CD14-positive monocyte (primary cell): ENCODE measurements around the gene ITIH3. TPM values are rescaled to one million over a fixed set of nuclear protein-coding genes. Genes with fewer than 3 reads are reported as not detected.

Experiments
- DNase-seq, 3 donors: peaks; one replicate each; pipeline ENCODE4 v3.0.0-alpha.2; 2011 to 2022
- H2AFZ ChIP-seq: 2 replicates; pipeline ENCODE4 v1.6.0; 2012; ENCODE audit warnings: mild to moderate bottlenecking, low read depth, low read length, inconsistent platforms; ENCODE audit not compliant: insufficient read depth, poor library complexity, severe bottlenecking
- H3K27ac ChIP-seq, 2 donors: 1 replicate in 1 of 2; 2 replicates in 1 of 2; pipeline ENCODE4 v1.5.1; 2012 to 2013; ENCODE audit warnings: low read length in 2 of 2, control low read depth in 1 of 2, inconsistent platforms in 1 of 2, low read depth in 1 of 2, mild to moderate bottlenecking in 1 of 2
- H3K27me3 ChIP-seq, 2 donors: one replicate each; pipeline versions ENCODE4 v1.6.0 to v1.6.1; 2011 to 2013; ENCODE audit warnings: low read length in 2 of 2; ENCODE audit not compliant: control insufficient read depth in 2 of 2, insufficient read depth in 2 of 2
- H3K36me3 ChIP-seq, 2 donors: replicated peaks in 1 of 2; 1 replicate in 1 of 2; 2 replicates in 1 of 2; pipeline versions ENCODE4 v1.5.1 to v1.6.1; 2012 to 2013; ENCODE audit warnings: low read length in 2 of 2, control low read depth in 1 of 2, inconsistent platforms in 1 of 2, mild to moderate bottlenecking in 1 of 2; ENCODE audit not compliant: insufficient read depth in 2 of 2, control insufficient read depth in 1 of 2
- H3K4me1 ChIP-seq, 2 donors: 1 replicate in 1 of 2; 2 replicates in 1 of 2; pipeline versions ENCODE4 v1.5.1 to v1.6.1; 2012 to 2013; ENCODE audit warnings: low read length in 2 of 2, control low read depth in 1 of 2, inconsistent platforms in 1 of 2, mild to moderate bottlenecking in 1 of 2, moderate library complexity in 1 of 2; ENCODE audit not compliant: insufficient read depth in 2 of 2, control insufficient read depth in 1 of 2
- H3K4me2 ChIP-seq: replicated peaks from 2 replicates; pipeline ENCODE3; 2012; ENCODE audit warnings: low read length, moderate library complexity, mild to moderate bottlenecking; ENCODE audit not compliant: poor library complexity, severe bottlenecking; ENCODE audit errors: extremely low read depth
- H3K4me3 ChIP-seq, 3 experiments: fragments of 200-600 bp in 1 of 3; sonication (generic) in 1 of 3; replicated peaks in 1 of 3; 1 replicate in 2 of 3; 2 replicates in 1 of 3; pipeline ENCODE4 v1.5.1; 2011 to 2013; ENCODE audit warnings: low read length in 3 of 3, mild to moderate bottlenecking in 3 of 3, control low read depth in 2 of 3, low read depth in 2 of 3, inconsistent platforms in 1 of 3, moderate library complexity in 1 of 3
- H3K79me2 ChIP-seq: 2 replicates; pipeline ENCODE4 v1.6.0; 2012; ENCODE audit warnings: mild to moderate bottlenecking, control low read depth, inconsistent platforms, low read length, moderate library complexity; ENCODE audit not compliant: insufficient read depth
- H3K9ac ChIP-seq: 2 replicates; pipeline ENCODE4 v1.6.0; 2017; ENCODE audit warnings: low read length, mild to moderate bottlenecking; ENCODE audit not compliant: insufficient read depth, poor library complexity, severe bottlenecking
- H3K9me3 ChIP-seq, 2 donors: replicated peaks in 1 of 2; 1 replicate in 1 of 2; 2 replicates in 1 of 2; pipeline versions ENCODE4 v1.5.1 to v1.6.1; 2012 to 2013; ENCODE audit warnings: low read length in 2 of 2, control low read depth in 1 of 2; ENCODE audit not compliant: control insufficient read depth in 1 of 2, insufficient read depth in 1 of 2
- H4K20me1 ChIP-seq: 2 replicates; pipeline ENCODE4 v1.6.0; 2012; ENCODE audit warnings: mild to moderate bottlenecking, low read length, control low read depth, moderate library complexity; ENCODE audit not compliant: insufficient read depth
- H3K27ac Mint-ChIP-seq, 7 donors: one replicate each; pipeline ENCODE4 v1.8.0; 2020; ENCODE audit warnings: mild to moderate bottlenecking in 7 of 7, mixed read lengths in 7 of 7, moderate library complexity in 6 of 7, inconsistent platforms in 2 of 7
- H3K27me3 Mint-ChIP-seq, 3 donors: one replicate each; pipeline ENCODE4 v1.8.0; 2021 to 2022; ENCODE audit warnings: low read depth in 3 of 3, mild to moderate bottlenecking in 3 of 3, mixed read lengths in 3 of 3, moderate library complexity in 3 of 3, inconsistent platforms in 1 of 3
- H3K36me3 Mint-ChIP-seq, 2 donors: one replicate each; pipeline ENCODE4 v1.8.0; 2020; ENCODE audit warnings: mixed read lengths in 2 of 2, inconsistent platforms in 1 of 2, mild to moderate bottlenecking in 1 of 2
- H3K4me1 Mint-ChIP-seq: one replicate; pipeline ENCODE4 v1.8.0; 2020; ENCODE audit warnings: mild to moderate bottlenecking, mixed read lengths
- H3K4me3 Mint-ChIP-seq, 2 donors: one replicate each; pipeline ENCODE4 v1.8.0; 2020; ENCODE audit warnings: mild to moderate bottlenecking in 2 of 2, mixed read lengths in 2 of 2, moderate library complexity in 1 of 2
- H3K9me3 Mint-ChIP-seq, 7 donors: one replicate each; pipeline ENCODE4 v1.8.0; 2020 to 2022; ENCODE audit warnings: mixed read lengths in 7 of 7, mild to moderate bottlenecking in 6 of 7, moderate library complexity in 6 of 7, inconsistent platforms in 2 of 7
- WGBS: methylation state at CpG from one replicate; pipeline ENCODE4 v1.1.5; 2013; ENCODE audit warnings: missing lambda C conversion rate; ENCODE audit not compliant: insufficient coverage; 5-methylcytosine and 5-hydroxymethylcytosine counted together
- intact Hi-C, 2 donors: fragments of 100-400 bp; cut with micrococcal nuclease; formaldehyde crosslinking; loops; one replicate each; pipeline versions ENCODE4 v1.15.0 to v1.15.1; 2023
- polyA plus RNA-seq, 3 donors: library from polyadenylated mRNA; depleted of rRNA in 1 of 3; unstranded in 2 of 3; stranded (reverse) in 1 of 3; fragments of 300-500 nt in 2 of 3; fragments of >200 nt in 1 of 3; fragmentation: Illumina TruSeq in 2 of 3; gene quantifications; 1 replicate in 2 of 3; 2 replicates in 1 of 3; pipeline ENCODE4 v1.2.3, GENCODE V29; 2012 to 2021
- TF ChIP-seq, protein P1 (sequence below): fragments of 200-600 bp; IDR thresholded peaks from one replicate; pipeline ENCODE4 v1.8.0; 2022; ENCODE audit warnings: antibody characterized with exemption, mild to moderate bottlenecking

Gene ITIH3
- polyA plus RNA-seq, 3 donors, result 0.07 TPM; not detected in 2

DNA sequence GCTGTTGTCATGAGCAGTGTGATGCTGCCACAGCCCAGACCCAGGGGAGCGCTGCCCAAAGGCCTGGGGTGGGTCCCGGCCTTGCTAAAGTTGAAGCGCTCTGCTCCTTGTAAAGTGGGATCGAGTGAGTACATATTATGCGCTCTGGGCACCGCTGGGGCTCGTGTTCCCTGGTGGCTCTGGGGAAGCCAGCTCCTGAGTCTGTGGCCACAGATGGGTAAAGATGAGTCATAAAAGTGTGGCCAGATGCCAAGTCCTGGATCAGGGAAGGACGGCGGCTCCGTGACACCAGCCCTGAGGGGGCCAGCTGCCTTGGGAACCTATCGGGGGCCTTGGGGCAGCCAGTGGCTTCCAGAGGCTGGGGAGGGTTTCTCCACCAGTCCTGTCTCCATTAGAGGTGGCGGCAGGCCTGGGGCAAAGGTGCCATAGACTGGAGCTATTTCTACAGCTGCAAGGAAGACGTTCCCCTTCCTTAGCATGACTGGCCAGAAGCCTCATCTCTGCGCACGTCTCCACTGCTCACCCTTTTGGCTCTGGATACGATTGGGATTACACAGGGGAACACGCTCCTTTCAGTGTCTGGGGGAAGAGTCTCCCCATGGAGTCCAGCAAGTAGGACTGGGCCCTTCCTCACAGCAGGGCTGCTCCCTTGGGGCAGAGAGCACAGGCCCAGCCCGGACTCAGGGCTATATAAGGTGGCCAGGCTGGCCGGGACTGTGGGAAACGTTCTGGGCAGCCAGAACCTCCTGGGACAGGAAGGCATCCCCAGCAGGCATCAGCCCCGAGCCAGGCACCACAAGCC is 37.1 kb downstream of the ITIH3 start:
- H3K9ac ChIP-seq, result no peak overlapping the region
- no peak overlapping the region for H3K4me2 ChIP-seq
- Mint-ChIP-seq H3K27me3 (peaks cover 0 to 6% (median 0%) of the 10 kb centered on the region in 3 donors), H3K27ac (peak overlapping the region in 1 of 7 donors; percentile 64), H3K4me3 (no peak overlapping the region), H3K36me3 (peaks cover 29 to 37% of the 10 kb centered on the region in 2 donors), H3K9me3 (no peaks in the 10 kb centered on the region), H3K4me1 (peaks cover 8% of the 10 kb centered on the region)
- no peaks in the 10 kb centered on the region for H3K9me3 ChIP-seq
- TF ChIP-seq, protein P1, sequence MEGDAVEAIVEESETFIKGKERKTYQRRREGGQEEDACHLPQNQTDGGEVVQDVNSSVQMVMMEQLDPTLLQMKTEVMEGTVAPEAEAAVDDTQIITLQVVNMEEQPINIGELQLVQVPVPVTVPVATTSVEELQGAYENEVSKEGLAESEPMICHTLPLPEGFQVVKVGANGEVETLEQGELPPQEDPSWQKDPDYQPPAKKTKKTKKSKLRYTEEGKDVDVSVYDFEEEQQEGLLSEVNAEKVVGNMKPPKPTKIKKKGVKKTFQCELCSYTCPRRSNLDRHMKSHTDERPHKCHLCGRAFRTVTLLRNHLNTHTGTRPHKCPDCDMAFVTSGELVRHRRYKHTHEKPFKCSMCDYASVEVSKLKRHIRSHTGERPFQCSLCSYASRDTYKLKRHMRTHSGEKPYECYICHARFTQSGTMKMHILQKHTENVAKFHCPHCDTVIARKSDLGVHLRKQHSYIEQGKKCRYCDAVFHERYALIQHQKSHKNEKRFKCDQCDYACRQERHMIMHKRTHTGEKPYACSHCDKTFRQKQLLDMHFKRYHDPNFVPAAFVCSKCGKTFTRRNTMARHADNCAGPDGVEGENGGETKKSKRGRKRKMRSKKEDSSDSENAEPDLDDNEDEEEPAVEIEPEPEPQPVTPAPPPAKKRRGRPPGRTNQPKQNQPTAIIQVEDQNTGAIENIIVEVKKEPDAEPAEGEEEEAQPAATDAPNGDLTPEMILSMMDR, result no peak
- H3K27ac ChIP-seq, result no peak overlapping the region
- H3K36me3 ChIP-seq, result peaks cover 18 to 41% of the 10 kb centered on the region in 2 donors
- intact Hi-C loops, result no loop called here
- WGBS, result 61% methylated on average over 19 of the region's 21 CpGs
- DNase-seq, result peak; percentile 13 to 45 (median 25)
- H3K79me2 ChIP-seq, result no peaks in the 10 kb centered on the region
- no peak overlapping the region for H3K4me3 ChIP-seq
- no peak overlapping the region for H2AFZ ChIP-seq
- H3K27me3 ChIP-seq, result no peaks in the 10 kb centered on the region
- no peaks in the 10 kb centered on the region for H3K4me1 ChIP-seq
- H4K20me1 ChIP-seq, result no peaks in the 10 kb centered on the region

GRCh38 chr3:52833202-52833601 is 38.6 kb downstream of the ITIH3 start:
- Histone ChIP-seq H3K79me2 (no peaks in the 10 kb centered on the region), H3K27me3 (no peaks in the 10 kb centered on the region), H3K27ac (no peak overlapping the region), H3K36me3 (peaks cover 30 to 56% of the 10 kb centered on the region in 2 donors), H3K4me2 (no peak overlapping the region), H3K4me3 (no peak overlapping the region), H3K9me3 (no peaks in the 10 kb centered on the region), H2AFZ (no peak overlapping the region), H3K9ac (no peak overlapping the region), H4K20me1 (no peaks in the 10 kb centered on the region), H3K4me1 (no peaks in the 10 kb centered on the region)
- DNase-seq, result no peak
- intact Hi-C loops, result no loop called here
- whole genome bisulfite sequencing, result 97% methylated on average over 11 of the region's 14 CpGs
- no peak overlapping the region for H3K4me3 Mint-ChIP-seq
- H3K9me3 Mint-ChIP-seq, result no peaks in the 10 kb centered on the region
- peaks cover 0 to 4% (median 2%) of the 10 kb centered on the region in 3 donors for H3K27me3 Mint-ChIP-seq
- peaks cover 8% of the 10 kb centered on the region for H3K4me1 Mint-ChIP-seq
- peaks cover 36 to 48% of the 10 kb centered on the region in 2 donors for H3K36me3 Mint-ChIP-seq
- TF ChIP-seq, protein P1, result no peak
- H3K27ac Mint-ChIP-seq, result peak overlapping the region in 2 of 7 donors; percentile 5 to 12
